Activated naive CD8-positive, alpha-beta T cell treated with anti-CD3 and anti-CD28 coated beads for 36 hours (primary cell): ENCODE data around the gene DCHS2. TPM values are rescaled to one million over a fixed set of nuclear protein-coding genes. Genes with fewer than 3 reads are reported as not detected.
A peak's percentile ranks its signal among the peaks of the same experiment; 100 is the strongest.

Source experiments
- DNase-seq: peaks from one replicate; pipeline ENCODE4 v3.0.0; 2021
- H3K27ac Mint-ChIP-seq: one replicate; pipeline ENCODE4 v1.8.0; 2022; ENCODE audit warnings: mild to moderate bottlenecking, moderate library complexity, mixed read lengths
- H3K27me3 Mint-ChIP-seq: one replicate; pipeline ENCODE4 v1.8.0; 2022; ENCODE audit warnings: mild to moderate bottlenecking, mixed read lengths
- H3K36me3 Mint-ChIP-seq: one replicate; pipeline ENCODE4 v1.8.0; 2021; ENCODE audit warnings: mild to moderate bottlenecking, mixed read lengths
- H3K4me1 Mint-ChIP-seq: one replicate; pipeline ENCODE4 v1.8.0; 2021; ENCODE audit warnings: mixed read lengths
- H3K4me3 Mint-ChIP-seq: one replicate; pipeline ENCODE4 v1.8.0; 2022; ENCODE audit warnings: mild to moderate bottlenecking, moderate library complexity, mixed read lengths
- H3K9me3 Mint-ChIP-seq: one replicate; pipeline ENCODE4 v1.8.0; 2022; ENCODE audit warnings: mixed read lengths
- total RNA-seq, 2 experiments: library from RNA; stranded (reverse); gene quantifications; one replicate each; pipeline ENCODE4 v1.2.3, GENCODE V29; 2021

The DCHS2 gene
- total RNA-seq, 2 experiments from 2014 or later, result not detected

GRCh38 chr4:154345359-154345758 lies 146.2 kb downstream of the DCHS2 start:
- H3K36me3 Mint-ChIP-seq, result no peaks in the 10 kb centered on the region

GRCh38 chr4:154344686-154345085 lies 146.9 kb downstream of the DCHS2 start:
- H3K27me3 Mint-ChIP-seq, result peaks cover 3% of the 10 kb centered on the region
- no peaks in the 10 kb centered on the region for H3K36me3 Mint-ChIP-seq
- no peak overlapping the region for H3K27ac Mint-ChIP-seq
- no peaks in the 10 kb centered on the region for H3K9me3 Mint-ChIP-seq
- no peak overlapping the region for H3K4me3 Mint-ChIP-seq
- no peaks in the 10 kb centered on the region for H3K4me1 Mint-ChIP-seq
- DNase-seq, result no peak

More at GRCh38 chr4:154345359-154345758, 146.2 kb downstream of the DCHS2 start:
- DNase-seq, result no peak
- Mint-ChIP-seq H3K4me1 (no peaks in the 10 kb centered on the region), H3K27me3 (peaks cover 3% of the 10 kb centered on the region), H3K9me3 (no peaks in the 10 kb centered on the region), H3K4me3 (no peak overlapping the region), H3K27ac (no peak overlapping the region)

GRCh38 chr4:154343651-154344050 lies 147.9 kb downstream of the DCHS2 start:
- DNase-seq, result no peak
- Mint-ChIP-seq H3K27ac (no peak overlapping the region), H3K9me3 (no peaks in the 10 kb centered on the region), H3K4me1 (no peaks in the 10 kb centered on the region), H3K36me3 (no peaks in the 10 kb centered on the region), H3K4me3 (no peak overlapping the region), H3K27me3 (peaks cover 6% of the 10 kb centered on the region)

GRCh38 chr4:154341448-154341847 lies 150.2 kb downstream of the DCHS2 start:
- no peaks in the 10 kb centered on the region for H3K36me3 Mint-ChIP-seq
- no peak for DNase-seq
- no peak overlapping the region for H3K4me3 Mint-ChIP-seq
- no peak overlapping the region for H3K27ac Mint-ChIP-seq
- no peaks in the 10 kb centered on the region for H3K4me1 Mint-ChIP-seq
- H3K27me3 Mint-ChIP-seq, result peaks cover 9% of the 10 kb centered on the region
- no peaks in the 10 kb centered on the region for H3K9me3 Mint-ChIP-seq

DNA sequence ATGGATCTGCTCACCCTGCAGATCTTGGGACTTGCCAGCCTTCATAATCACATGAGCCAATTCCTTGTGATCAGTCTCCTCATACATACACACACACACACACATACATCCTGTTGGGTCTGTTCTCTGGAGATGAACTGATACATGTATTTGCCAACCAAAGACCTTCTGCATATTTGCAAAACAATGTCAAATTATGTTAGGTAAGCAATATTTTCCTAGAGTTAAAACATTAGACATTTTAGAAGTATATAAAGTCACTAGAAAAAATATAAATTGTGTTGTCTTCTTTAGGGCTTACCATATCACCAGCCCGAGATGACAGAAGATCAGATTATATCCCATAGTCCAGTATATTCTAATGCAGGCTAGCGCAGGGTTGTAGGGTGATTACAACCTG lies 156.0 kb downstream of the DCHS2 start:
- no peaks in the 10 kb centered on the region for H3K36me3 Mint-ChIP-seq
- DNase-seq, result no peak
- no peaks in the 10 kb centered on the region for H3K9me3 Mint-ChIP-seq
- no peak overlapping the region for H3K4me3 Mint-ChIP-seq
- H3K27me3 Mint-ChIP-seq, result peaks cover 24% of the 10 kb centered on the region
- no peak overlapping the region for H3K27ac Mint-ChIP-seq
- peaks cover 7% of the 10 kb centered on the region for H3K4me1 Mint-ChIP-seq

GRCh38 chr4:154332681-154333421 lies 158.7 kb downstream of the DCHS2 start:
- no peaks in the 10 kb centered on the region for H3K9me3 Mint-ChIP-seq
- peak; percentile 63 for DNase-seq
- H3K27me3 Mint-ChIP-seq, result peaks cover 36% of the 10 kb centered on the region
- no peaks in the 10 kb centered on the region for H3K36me3 Mint-ChIP-seq
- H3K27ac Mint-ChIP-seq, result no peak overlapping the region
- peak overlapping the region; percentile 69 for H3K4me3 Mint-ChIP-seq
- peaks cover 7% of the 10 kb centered on the region for H3K4me1 Mint-ChIP-seq

DNA sequence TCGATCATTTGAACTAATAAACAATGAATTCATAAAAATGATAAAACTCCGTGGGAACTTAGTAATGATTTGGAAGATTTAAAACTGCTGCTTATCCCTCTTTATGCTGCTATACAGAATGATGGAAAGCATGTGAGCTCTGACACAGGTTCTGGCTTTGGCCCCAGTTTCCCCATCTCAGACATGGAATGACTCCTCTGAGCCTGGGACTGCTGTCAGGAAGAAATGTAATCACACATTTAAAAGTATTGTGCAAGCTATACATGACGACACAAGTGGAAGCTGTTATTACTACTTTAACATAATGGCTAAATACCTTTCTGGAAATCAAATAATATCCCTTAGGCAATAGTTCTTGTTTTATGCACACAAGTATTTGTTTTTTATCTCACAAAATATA lies 161.7 kb downstream of the DCHS2 start:
- Mint-ChIP-seq H3K4me1 (peaks cover 7% of the 10 kb centered on the region), H3K9me3 (no peaks in the 10 kb centered on the region), H3K4me3 (no peak overlapping the region), H3K36me3 (no peaks in the 10 kb centered on the region), H3K27me3 (peaks cover 47% of the 10 kb centered on the region), H3K27ac (no peak overlapping the region)
- no peak for DNase-seq

DNA sequence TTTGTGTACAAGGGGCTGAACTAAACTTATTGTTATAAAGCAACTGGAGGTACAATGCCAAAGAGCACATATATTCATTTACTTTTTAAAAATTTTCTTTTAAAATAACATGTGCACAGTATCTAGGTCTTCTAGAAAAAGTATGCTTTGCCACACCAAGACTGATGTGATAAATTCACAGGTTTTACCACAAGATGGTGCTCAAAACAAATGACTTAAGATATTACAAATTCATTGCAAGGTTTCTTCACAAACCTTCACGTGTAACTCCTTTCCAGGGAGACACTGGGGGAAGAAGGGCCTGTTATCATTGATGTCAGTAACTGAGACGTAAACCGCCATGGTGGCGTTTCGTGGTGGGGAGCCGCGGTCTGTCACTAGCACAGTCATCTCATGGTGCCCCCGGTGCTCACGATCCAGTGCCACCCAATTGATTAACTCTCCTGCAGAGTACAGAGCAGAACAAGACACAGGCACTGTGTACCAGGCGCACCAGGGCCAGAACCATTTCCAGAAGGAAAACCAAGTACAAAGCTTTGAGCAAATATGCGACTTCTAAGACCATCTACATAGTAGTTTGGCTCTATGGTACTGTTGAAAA lies 162.2 kb downstream of the DCHS2 start:
- peaks cover 7% of the 10 kb centered on the region for H3K4me1 Mint-ChIP-seq
- H3K36me3 Mint-ChIP-seq, result no peaks in the 10 kb centered on the region
- peaks cover 49% of the 10 kb centered on the region for H3K27me3 Mint-ChIP-seq
- H3K27ac Mint-ChIP-seq, result no peak overlapping the region
- no peak for DNase-seq
- no peaks in the 10 kb centered on the region for H3K9me3 Mint-ChIP-seq
- no peak overlapping the region for H3K4me3 Mint-ChIP-seq

DNA sequence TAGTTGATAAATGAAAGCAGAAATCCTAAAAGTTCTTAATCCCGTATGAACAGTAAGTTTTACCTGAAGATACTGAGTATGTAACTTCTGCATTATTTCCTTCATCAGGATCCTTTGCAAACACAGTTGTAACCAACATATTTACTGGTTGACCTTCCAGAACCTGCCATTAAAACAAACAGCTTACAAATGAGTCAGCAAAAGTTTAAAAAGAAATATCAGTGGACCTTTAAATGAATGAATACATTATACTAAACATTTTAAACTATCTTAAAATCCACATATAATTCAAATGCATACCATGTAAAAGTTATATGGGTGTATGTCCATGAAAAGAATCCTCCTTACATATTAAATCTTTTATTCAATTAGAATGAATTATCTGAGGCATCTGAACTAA lies 163.6 kb downstream of the DCHS2 start:
- no peak for DNase-seq
- Mint-ChIP-seq H3K27me3 (peaks cover 59% of the 10 kb centered on the region), H3K4me1 (peaks cover 4% of the 10 kb centered on the region), H3K36me3 (no peaks in the 10 kb centered on the region), H3K27ac (no peak overlapping the region), H3K9me3 (no peaks in the 10 kb centered on the region), H3K4me3 (no peak overlapping the region)

- no peaks in the 10 kb centered on the region for H3K4me1 Mint-ChIP-seq
These were observed 171.1 kb downstream of the DCHS2 start for GRCh38 chr4:154320521-154320920.

GRCh38 chr4:154319736-154320135 lies 171.9 kb downstream of the DCHS2 start:
- no peak for DNase-seq
- Mint-ChIP-seq H3K27me3 (peaks cover 53% of the 10 kb centered on the region), H3K4me3 (no peak overlapping the region), H3K27ac (no peak overlapping the region), H3K36me3 (no peaks in the 10 kb centered on the region), H3K9me3 (peaks cover 4% of the 10 kb centered on the region), H3K4me1 (no peaks in the 10 kb centered on the region)

More at GRCh38 chr4:154320521-154320920, 171.1 kb downstream of the DCHS2 start:
- H3K27me3 Mint-ChIP-seq, result peaks cover 53% of the 10 kb centered on the region
- peaks cover 4% of the 10 kb centered on the region for H3K9me3 Mint-ChIP-seq
- no peak overlapping the region for H3K27ac Mint-ChIP-seq
- H3K4me3 Mint-ChIP-seq, result no peak overlapping the region
- no peak for DNase-seq
- H3K36me3 Mint-ChIP-seq, result no peaks in the 10 kb centered on the region

DNA sequence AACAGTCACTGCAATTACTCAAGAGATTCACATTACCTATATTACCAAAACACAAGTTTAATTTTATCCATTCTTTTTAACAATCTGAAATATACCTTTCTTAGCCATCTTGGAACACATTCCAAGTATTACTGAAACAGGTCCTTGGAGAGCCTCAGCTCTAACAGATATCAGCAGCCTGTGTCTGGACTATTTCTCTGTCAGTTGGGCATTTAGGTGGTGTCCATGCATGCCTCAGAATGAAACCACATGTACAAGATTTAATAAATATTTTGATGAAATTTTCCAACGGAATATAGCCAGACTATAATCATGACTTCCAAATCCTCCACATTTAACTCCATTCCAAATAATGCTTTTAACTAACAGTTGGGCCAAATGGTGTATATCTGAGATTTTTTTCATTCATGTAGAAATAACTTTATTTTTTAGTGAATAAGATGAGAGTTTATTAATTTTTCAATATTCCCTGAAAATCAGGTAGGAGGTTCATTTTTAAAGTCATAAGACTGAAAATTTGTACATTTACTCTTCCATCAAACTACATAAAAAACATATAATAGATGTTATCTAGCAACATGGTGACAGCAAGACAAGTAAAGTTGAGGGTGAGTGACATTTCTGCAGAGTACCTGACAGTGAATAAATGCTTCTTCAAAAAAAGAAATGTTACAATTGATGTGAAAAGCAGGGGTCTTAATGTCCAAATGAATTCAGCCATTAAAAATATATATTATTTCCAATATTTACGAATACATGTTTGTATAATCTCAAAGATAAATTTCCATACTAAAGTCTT lies 174.2 kb downstream of the DCHS2 start:
- peaks cover 4% of the 10 kb centered on the region for H3K9me3 Mint-ChIP-seq
- no peaks in the 10 kb centered on the region for H3K36me3 Mint-ChIP-seq
- no peak overlapping the region for H3K27ac Mint-ChIP-seq
- no peak overlapping the region for H3K4me3 Mint-ChIP-seq
- H3K4me1 Mint-ChIP-seq, result no peaks in the 10 kb centered on the region
- H3K27me3 Mint-ChIP-seq, result peaks cover 36% of the 10 kb centered on the region
- no peak for DNase-seq

DNA sequence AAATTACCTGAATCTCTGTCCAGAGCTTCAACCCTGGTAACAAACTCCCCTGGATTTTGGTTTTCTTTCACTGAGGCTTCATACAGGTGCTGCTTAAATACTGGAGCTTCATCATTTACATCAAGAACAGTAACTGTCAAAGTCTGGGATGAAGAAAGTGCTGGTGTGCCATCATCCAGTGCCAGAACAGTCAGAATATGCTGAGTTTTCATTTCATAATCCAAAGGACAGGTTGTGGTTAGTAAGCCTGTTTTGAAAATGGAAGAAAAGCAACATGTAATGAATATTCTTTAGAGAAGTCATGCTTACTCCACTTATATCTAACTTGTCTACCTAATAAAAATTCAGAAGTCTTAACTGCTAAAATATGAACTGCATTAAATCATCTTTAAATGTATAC lies 175.9 kb downstream of the DCHS2 start:
- H3K27ac Mint-ChIP-seq, result no peak overlapping the region
- no peaks in the 10 kb centered on the region for H3K4me1 Mint-ChIP-seq
- no peak overlapping the region for H3K4me3 Mint-ChIP-seq
- DNase-seq, result no peak
- peaks cover 4% of the 10 kb centered on the region for H3K9me3 Mint-ChIP-seq
- H3K27me3 Mint-ChIP-seq, result peaks cover 36% of the 10 kb centered on the region
- no peaks in the 10 kb centered on the region for H3K36me3 Mint-ChIP-seq

- H3K36me3 Mint-ChIP-seq, result no peaks in the 10 kb centered on the region
- H3K27me3 Mint-ChIP-seq, result peaks cover 38% of the 10 kb centered on the region
- no peaks in the 10 kb centered on the region for H3K4me1 Mint-ChIP-seq
- peaks cover 4% of the 10 kb centered on the region for H3K9me3 Mint-ChIP-seq
- no peak overlapping the region for H3K27ac Mint-ChIP-seq
- H3K4me3 Mint-ChIP-seq, result no peak overlapping the region
- DNase-seq, result no peak
These were observed 177.4 kb downstream of the DCHS2 start for GRCh38 chr4:154314248-154314647.

DNA sequence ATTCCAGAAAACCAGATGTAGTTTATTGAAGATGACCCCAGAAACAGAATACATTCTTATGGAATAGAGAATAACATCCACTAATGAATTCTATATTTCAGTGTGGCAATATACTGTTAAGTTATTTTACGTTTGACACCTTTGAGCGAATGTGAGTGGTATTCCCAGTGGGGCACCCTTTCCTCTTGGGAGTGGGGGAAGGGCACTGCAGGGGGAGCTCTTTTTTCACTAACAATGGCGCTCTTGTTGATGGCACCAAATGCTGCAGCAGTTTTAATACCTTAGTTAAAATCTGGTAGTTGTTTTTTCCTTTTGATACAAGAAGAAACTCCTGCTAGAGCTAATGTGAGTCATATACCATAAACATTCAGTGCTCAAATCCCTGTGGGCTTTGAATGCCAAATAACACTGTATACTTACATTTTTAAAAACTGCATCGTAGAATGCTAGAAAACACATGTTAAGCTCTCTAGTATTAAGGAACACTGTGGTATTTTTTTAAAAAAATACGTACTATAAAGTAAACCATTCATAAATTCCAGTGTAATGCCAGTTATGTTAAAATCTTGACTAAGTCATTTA lies 178.5 kb downstream of the DCHS2 start:
- H3K9me3 Mint-ChIP-seq, result peaks cover 4% of the 10 kb centered on the region
- peaks cover 36% of the 10 kb centered on the region for H3K27me3 Mint-ChIP-seq
- H3K36me3 Mint-ChIP-seq, result no peaks in the 10 kb centered on the region
- DNase-seq, result no peak
- H3K4me1 Mint-ChIP-seq, result no peaks in the 10 kb centered on the region
- no peak overlapping the region for H3K27ac Mint-ChIP-seq
- no peak overlapping the region for H3K4me3 Mint-ChIP-seq
